ENCODE results near the gene BPI. TPM values are rescaled to one million over a fixed set of nuclear protein-coding genes. Genes with fewer than 3 reads are reported as not detected.

Gene BPI
- polyA plus RNA-seq, 1 donor (not counting 4 experiments of a cell fraction or from before 2014, with no cell fraction given), result not detected

DNA sequence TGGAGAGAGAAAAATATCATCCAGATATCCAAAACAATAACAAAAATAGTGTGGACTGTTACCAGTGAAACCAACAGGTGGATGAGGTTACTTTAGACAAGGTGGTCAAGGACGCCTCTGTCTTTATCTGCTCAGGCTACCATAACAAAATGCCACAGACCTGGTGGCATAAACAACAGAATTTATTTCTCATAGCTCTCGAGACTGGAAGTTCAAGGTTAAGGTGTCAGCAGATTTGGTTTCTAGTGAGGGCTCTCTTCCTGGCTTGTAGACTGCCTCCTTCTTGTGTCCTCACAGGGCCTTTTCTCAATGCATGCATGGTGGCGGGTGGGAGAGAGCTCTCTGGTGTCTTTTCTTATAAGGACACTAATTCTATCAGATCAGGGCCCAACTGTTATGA, 21.2 kb downstream of the BPI start:
- Histone ChIP-seq H4K20me1 (ENCODE audit: control insufficient read depth, extremely low read depth, insufficient read depth, low read length) (no peaks in the 10 kb centered on the region), H3K9me1 (ENCODE audit: control insufficient read depth, extremely low read depth, insufficient read depth, low read length) (no peaks in the 10 kb centered on the region), H2AFZ (ENCODE audit: control insufficient read depth, low read length) (no peak overlapping the region), H3K36me3 (ENCODE audit: control insufficient read depth in 2 of 2, extremely low read depth in 1 of 2, insufficient read depth in 2 of 2, low read length in 2 of 2) (no peaks in the 10 kb centered on the region), H3K4me2 (ENCODE audit: control insufficient read depth, extremely low read depth, insufficient read depth, low read depth, low read length) (no peak overlapping the region), H3K79me2 (ENCODE audit: control insufficient read depth, insufficient read depth, low read length) (no peaks in the 10 kb centered on the region), H3K27ac (ENCODE audit: control insufficient read depth, insufficient read depth, low read length) (no peak overlapping the region), H3K9ac (ENCODE audit: control insufficient read depth, extremely low read depth, insufficient read depth, low read length) (no peak overlapping the region), H3K4me1 (ENCODE audit: control insufficient read depth, extremely low read depth, insufficient read depth, low read length) (no peaks in the 10 kb centered on the region), H3K4me3 (ENCODE audit: control insufficient read depth in 2 of 3, extremely low read depth in 1 of 3, insufficient read depth in 2 of 3, low read depth in 1 of 3, low read length in 3 of 3) (no peak overlapping the region), H3K9me3 (ENCODE audit: control insufficient read depth, low read depth, low read length) (no peaks in the 10 kb centered on the region), H3K27me3 (ENCODE audit: control insufficient read depth, extremely low read depth, insufficient read depth, low read length) (peaks cover 2% of the 10 kb centered on the region)
- no peak for TF ChIP-seq EZH2 (IDR thresholded peaks at IDR 0.05; ENCODE audit: low read length)
- FAIRE-seq, result no peak
- no peak for DNase-seq (ENCODE audit: low read depth, low spot score)
- dilution Hi-C loops (cut with MboI; ENCODE audit: extremely low pct_ligation_motif_present, low sequenced_read_pairs), result no loop called here

DNA sequence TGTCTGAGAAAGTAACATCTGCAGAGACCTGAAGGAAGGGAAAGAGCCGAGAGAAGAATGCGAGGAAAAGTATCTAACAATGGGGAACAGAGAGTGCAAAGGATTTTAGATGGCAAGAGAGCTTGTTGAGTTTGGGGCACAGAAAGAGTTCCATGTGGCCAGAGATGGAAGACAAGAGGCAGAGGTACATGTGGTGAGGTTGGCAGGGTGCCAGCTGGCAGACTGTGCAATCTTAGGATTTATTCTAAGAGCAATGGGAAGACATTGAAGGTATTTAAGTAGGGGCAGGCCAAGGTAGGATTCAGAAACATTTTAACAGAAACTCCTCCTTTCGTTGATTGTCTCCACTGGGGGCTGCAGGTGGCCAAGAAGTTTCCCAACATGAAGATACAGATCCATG, 21.9 kb downstream of the BPI start:
- DNase-seq (ENCODE audit: low read depth, low spot score) (no peak), FAIRE-seq (no peak)
- Histone ChIP-seq H3K9me1 (ENCODE audit: control insufficient read depth, extremely low read depth, insufficient read depth, low read length) (no peaks in the 10 kb centered on the region), H3K27ac (ENCODE audit: control insufficient read depth, insufficient read depth, low read length) (no peak overlapping the region), H3K4me3 (ENCODE audit: control insufficient read depth in 2 of 3, extremely low read depth in 1 of 3, insufficient read depth in 2 of 3, low read depth in 1 of 3, low read length in 3 of 3) (no peak overlapping the region), H3K4me1 (ENCODE audit: control insufficient read depth, extremely low read depth, insufficient read depth, low read length) (no peaks in the 10 kb centered on the region), H3K36me3 (ENCODE audit: control insufficient read depth in 2 of 2, extremely low read depth in 1 of 2, insufficient read depth in 2 of 2, low read length in 2 of 2) (no peaks in the 10 kb centered on the region), H3K9me3 (ENCODE audit: control insufficient read depth, low read depth, low read length) (no peaks in the 10 kb centered on the region), H3K79me2 (ENCODE audit: control insufficient read depth, insufficient read depth, low read length) (no peaks in the 10 kb centered on the region), H3K9ac (ENCODE audit: control insufficient read depth, extremely low read depth, insufficient read depth, low read length) (no peak overlapping the region), H3K27me3 (ENCODE audit: control insufficient read depth, extremely low read depth, insufficient read depth, low read length) (peaks cover 8% of the 10 kb centered on the region), H4K20me1 (ENCODE audit: control insufficient read depth, extremely low read depth, insufficient read depth, low read length) (no peaks in the 10 kb centered on the region), H2AFZ (ENCODE audit: control insufficient read depth, low read length) (no peak overlapping the region), H3K4me2 (ENCODE audit: control insufficient read depth, extremely low read depth, insufficient read depth, low read depth, low read length) (no peak overlapping the region)
- dilution Hi-C loops (cut with MboI; ENCODE audit: extremely low pct_ligation_motif_present, low sequenced_read_pairs), result no loop called here
- no peak for TF ChIP-seq EZH2 (IDR thresholded peaks at IDR 0.05; ENCODE audit: low read length)
- TF ChIP-seq, protein P1, sequence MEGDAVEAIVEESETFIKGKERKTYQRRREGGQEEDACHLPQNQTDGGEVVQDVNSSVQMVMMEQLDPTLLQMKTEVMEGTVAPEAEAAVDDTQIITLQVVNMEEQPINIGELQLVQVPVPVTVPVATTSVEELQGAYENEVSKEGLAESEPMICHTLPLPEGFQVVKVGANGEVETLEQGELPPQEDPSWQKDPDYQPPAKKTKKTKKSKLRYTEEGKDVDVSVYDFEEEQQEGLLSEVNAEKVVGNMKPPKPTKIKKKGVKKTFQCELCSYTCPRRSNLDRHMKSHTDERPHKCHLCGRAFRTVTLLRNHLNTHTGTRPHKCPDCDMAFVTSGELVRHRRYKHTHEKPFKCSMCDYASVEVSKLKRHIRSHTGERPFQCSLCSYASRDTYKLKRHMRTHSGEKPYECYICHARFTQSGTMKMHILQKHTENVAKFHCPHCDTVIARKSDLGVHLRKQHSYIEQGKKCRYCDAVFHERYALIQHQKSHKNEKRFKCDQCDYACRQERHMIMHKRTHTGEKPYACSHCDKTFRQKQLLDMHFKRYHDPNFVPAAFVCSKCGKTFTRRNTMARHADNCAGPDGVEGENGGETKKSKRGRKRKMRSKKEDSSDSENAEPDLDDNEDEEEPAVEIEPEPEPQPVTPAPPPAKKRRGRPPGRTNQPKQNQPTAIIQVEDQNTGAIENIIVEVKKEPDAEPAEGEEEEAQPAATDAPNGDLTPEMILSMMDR (optimal IDR thresholded peaks at IDR 0.05 in 1 of 3, IDR thresholded peaks at IDR 0.05 in 1 of 3, conservative IDR thresholded peaks at IDR 0.05 in 1 of 3; ENCODE audit: extremely low read depth in 1 of 3, insufficient read depth in 2 of 3, low read length in 3 of 3), result no peak

DNA sequence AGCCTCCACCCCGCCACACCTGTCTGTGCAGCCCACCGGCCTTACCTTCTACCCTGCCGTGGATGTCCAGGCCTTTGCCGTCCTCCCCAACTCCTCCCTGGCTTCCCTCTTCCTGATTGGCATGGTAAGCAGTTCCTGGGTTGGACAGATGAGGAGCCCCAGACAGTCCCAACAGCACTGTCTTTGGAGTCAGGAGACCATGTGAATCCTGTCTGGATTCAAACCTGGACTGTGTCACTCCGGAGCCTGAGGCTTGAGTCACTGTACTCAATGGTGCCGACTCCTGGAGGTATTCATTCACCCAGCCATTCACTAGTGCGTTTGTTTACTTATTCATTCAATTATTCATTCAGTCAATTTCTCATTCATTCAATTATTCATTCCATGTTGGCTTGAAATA, 22.4 kb downstream of the BPI start:
- no peak overlapping the region for H2AFZ ChIP-seq (ENCODE audit: control insufficient read depth, low read length)
- DNase-seq (ENCODE audit: low read depth, low spot score), result no peak
- no peak overlapping the region for H3K4me3 ChIP-seq (ENCODE audit: control insufficient read depth in 2 of 3, extremely low read depth in 1 of 3, insufficient read depth in 2 of 3, low read depth in 1 of 3, low read length in 3 of 3)
- no peaks in the 10 kb centered on the region for H3K36me3 ChIP-seq (ENCODE audit: control insufficient read depth in 2 of 2, extremely low read depth in 1 of 2, insufficient read depth in 2 of 2, low read length in 2 of 2)
- H3K79me2 ChIP-seq (ENCODE audit: control insufficient read depth, insufficient read depth, low read length), result no peaks in the 10 kb centered on the region
- no peaks in the 10 kb centered on the region for H3K9me3 ChIP-seq (ENCODE audit: control insufficient read depth, low read depth, low read length)
- no peak overlapping the region for H3K9ac ChIP-seq (ENCODE audit: control insufficient read depth, extremely low read depth, insufficient read depth, low read length)
- no peaks in the 10 kb centered on the region for H4K20me1 ChIP-seq (ENCODE audit: control insufficient read depth, extremely low read depth, insufficient read depth, low read length)
- H3K9me1 ChIP-seq (ENCODE audit: control insufficient read depth, extremely low read depth, insufficient read depth, low read length), result no peaks in the 10 kb centered on the region
- H3K27ac ChIP-seq (ENCODE audit: control insufficient read depth, insufficient read depth, low read length), result no peak overlapping the region
- no peaks in the 10 kb centered on the region for H3K4me1 ChIP-seq (ENCODE audit: control insufficient read depth, extremely low read depth, insufficient read depth, low read length)
- dilution Hi-C loops (cut with MboI; ENCODE audit: extremely low pct_ligation_motif_present, low sequenced_read_pairs), result no loop called here
- TF ChIP-seq, protein P1 (optimal IDR thresholded peaks at IDR 0.05 in 1 of 3, IDR thresholded peaks at IDR 0.05 in 1 of 3, conservative IDR thresholded peaks at IDR 0.05 in 1 of 3; ENCODE audit: extremely low read depth in 1 of 3, insufficient read depth in 2 of 3, low read length in 3 of 3), result no peak
- TF ChIP-seq EZH2 (IDR thresholded peaks at IDR 0.05; ENCODE audit: low read length), result no peak
- H3K4me2 ChIP-seq (ENCODE audit: control insufficient read depth, extremely low read depth, insufficient read depth, low read depth, low read length), result no peak overlapping the region
- peaks cover 11% of the 10 kb centered on the region for H3K27me3 ChIP-seq (ENCODE audit: control insufficient read depth, extremely low read depth, insufficient read depth, low read length)
- no peak for FAIRE-seq

All from keratinocyte (primary cell).